HG02588 (cell line): ENCODE results near the gene ST6GAL1.
"Not testable (repeated sequence)": the region's sequence is repeated elsewhere in the genome, so short reads cannot be mapped to it uniquely, and the experiment has no call there.

Experiments used
- ATAC-seq: cut with Tn5 transposase; IDR thresholded peaks from one replicate; pipeline ENCODE4 v1.9.1; 2021; ENCODE audit warnings: mild to moderate bottlenecking, moderate library complexity; ENCODE audit not compliant: unreplicated experiment

ST6GAL1 gene

GRCh38 chr3:186991470-186991869 is 61.1 kb downstream of the ST6GAL1 start:
- no peak for ATAC-seq

GRCh38 chr3:186992096-186992495 is 61.8 kb downstream of the ST6GAL1 start:
- ATAC-seq = not testable (repeated sequence)

GRCh38 chr3:186993210-186993782 is 63.0 kb downstream of the ST6GAL1 start:
- no peak for ATAC-seq

- ATAC-seq = no peak
Observed at GRCh38 chr3:186994000-186994955, 64.0 kb downstream of the ST6GAL1 start.

DNA sequence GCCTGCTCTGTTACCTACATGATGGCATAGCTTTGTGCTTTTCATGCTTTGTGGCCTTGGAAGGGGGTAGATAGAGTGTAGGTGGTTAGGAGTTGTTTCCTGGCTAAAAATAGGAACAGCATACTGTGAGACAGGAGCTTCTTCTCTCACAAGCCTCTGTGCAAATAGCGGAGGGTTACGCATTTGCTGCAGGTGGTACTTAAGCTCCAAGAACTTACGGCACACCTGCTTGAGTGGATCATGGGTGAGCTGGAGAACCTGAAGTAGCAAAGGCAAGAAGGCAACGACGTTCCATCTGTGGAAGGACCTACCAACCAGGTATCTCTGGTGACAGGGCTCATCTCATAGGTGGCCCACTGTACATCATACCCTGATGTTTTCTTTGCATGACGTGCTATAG is 66.0 kb downstream of the ST6GAL1 start:
- no peak for ATAC-seq

- ATAC-seq = no peak
Observed at GRCh38 chr3:186997061-186997460, 66.7 kb downstream of the ST6GAL1 start.

DNA sequence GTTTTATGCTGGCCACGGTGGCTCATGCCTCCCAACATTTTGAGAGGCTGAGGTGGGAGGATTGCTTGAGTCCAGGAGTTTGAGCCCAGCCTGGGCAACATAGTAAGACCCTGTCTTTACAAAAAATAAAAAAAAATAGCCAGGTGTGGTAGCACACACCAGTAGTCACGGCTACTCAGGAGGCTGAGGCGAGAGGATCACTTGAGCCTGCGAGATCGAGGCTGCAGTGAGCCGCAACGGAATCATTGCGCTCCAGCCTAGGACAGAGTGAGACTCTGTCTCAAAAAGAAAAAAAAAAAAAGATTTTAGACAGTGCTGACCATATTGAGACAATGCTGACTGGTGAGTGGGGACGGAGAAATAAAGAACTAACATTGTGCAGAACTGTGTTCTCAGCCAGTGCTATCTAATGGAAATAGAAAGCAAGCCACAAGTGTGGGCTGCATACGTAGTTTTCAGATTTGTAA is 67.2 kb downstream of the ST6GAL1 start:
- ATAC-seq = no peak

DNA sequence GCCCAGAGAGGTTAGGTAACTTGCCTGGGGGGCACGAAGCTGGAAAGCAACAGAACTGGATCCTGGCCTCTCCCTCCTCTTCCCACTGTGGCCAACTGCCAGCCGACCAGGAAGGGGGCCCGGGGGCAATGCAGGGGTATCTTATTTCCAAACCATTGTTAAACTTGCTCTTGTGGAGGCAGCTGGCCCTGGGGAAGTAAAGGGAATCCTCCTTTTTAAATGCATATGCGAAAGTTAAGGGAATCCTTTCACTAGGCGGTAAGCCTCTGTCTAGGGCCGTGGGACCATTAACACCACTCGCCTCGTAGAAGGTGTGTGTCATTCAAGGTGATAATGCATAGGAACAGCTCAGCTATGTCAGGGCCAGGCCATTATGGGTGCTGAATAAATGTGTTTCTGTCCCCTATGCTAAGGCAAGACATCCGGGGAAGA is 68.6 kb downstream of the ST6GAL1 start:
- no peak for ATAC-seq

- ATAC-seq = peak; percentile 62
Observed at GRCh38 chr3:187000711-187001151, 70.4 kb downstream of the ST6GAL1 start.

DNA sequence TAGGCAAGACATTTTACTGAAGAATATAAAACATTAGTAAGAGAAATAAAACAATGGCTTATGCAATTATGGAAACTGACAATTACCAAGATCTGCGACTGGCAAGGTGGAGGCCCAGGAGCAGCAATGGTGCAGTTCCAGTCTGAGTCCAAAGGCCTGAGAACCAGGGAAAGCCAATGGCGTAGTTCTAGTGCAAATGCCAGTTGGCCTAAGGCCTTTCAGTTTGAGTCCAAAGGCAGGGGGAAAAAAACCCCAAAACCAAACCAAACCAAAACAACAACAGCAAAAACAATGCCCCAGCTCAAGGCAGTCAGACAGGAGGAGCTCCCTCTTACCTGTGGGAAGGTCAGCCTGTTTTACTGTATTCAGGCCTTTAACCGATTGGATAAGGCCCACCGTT is 72.6 kb downstream of the ST6GAL1 start:
- ATAC-seq = no peak

- ATAC-seq = no peak
Observed at GRCh38 chr3:187005827-187006481, 75.6 kb downstream of the ST6GAL1 start.

- no peak for ATAC-seq
Observed at GRCh38 chr3:187006864-187007630, 76.7 kb downstream of the ST6GAL1 start.

- not testable (repeated sequence) for ATAC-seq
Observed at GRCh38 chr3:187010382-187010781, 80.1 kb downstream of the ST6GAL1 start.

DNA sequence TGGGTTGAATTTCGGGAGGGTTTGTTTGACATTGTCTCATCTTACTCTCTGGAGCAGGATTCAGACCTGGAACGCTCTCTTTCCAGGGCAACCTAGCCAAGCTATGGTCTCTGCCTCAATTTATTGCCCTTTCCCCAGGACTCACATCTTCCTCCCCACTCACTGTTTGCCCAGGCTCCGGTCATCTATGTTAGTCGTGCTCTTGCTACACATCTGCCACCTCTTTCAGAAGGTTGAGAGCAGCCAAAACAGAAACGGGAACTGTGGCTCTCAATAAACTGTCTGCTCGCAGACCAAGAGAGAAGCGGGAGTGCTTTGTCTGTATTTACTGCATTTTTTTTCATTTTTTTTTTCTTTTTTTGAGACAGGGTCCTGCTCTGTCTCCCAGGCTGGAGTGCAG is 81.6 kb downstream of the ST6GAL1 start:
- peak; percentile 34 for ATAC-seq

DNA sequence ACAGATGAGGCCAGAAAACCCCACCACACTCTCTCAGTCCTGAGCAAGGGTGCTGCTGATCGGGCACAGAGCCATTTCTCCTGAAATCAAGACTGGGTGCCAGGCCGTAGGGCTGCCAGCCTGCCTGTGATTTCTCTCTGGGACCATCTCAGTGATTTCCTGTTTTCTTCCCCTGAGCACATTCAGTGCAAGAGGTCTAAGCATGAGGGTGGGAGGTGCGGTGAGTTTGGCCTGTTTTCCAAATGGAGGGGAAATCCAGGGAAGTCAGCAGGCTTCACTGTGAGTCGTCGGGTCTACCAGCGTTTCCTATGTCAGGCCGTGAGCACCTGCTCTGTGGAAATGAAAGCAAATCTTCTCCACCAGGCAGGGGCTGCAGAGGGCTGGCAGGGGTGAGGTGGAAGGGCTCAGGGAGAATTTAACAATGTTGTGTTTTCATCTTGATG is 82.3 kb downstream of the ST6GAL1 start:
- no peak for ATAC-seq

GRCh38 chr3:187013159-187013716 is 82.9 kb downstream of the ST6GAL1 start:
- ATAC-seq = no peak

- ATAC-seq = no peak
Observed at GRCh38 chr3:187014417-187014864, 84.1 kb downstream of the ST6GAL1 start.

- ATAC-seq = peak; percentile 66
Observed at GRCh38 chr3:187015903-187016638, 85.7 kb downstream of the ST6GAL1 start.

DNA sequence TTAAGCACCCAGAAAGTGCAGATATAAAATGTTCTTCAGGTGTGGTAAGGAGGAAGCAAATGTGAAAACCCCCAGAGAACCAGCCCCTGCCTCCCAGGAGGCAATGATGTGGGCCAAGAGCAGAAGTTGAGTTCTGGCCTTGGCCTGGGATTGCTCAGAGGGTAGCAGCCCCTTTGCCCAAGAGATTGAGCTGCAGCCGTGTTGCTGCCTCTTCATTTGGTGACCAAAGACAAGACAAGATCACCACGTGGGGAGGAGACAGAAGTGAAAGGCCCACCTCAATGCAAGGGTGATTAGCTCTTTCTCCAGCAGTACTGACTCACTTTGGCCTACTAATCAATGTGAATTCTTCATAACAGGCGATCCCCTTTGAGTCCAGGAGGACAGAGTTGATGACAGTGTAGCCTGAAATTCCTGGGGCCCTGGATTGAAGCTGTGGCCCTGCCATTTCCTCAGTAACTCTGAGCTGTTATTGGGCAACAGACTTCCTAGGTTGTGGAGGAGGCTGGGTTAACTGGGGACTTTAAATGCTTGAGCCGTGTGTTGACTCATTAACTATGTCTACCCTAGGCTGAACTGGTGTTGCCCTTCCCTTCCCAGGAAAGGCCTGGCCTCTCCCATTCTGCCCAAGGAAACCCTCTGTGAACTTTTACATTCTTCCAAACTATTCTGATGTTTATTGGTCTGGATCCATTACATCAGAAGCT is 86.5 kb downstream of the ST6GAL1 start:
- peak; percentile 21 for ATAC-seq
